ENCODE data around the gene POLR1E.
"Not testable (repeated sequence)": the region's sequence is repeated elsewhere in the genome, so short reads cannot be mapped to it uniquely, and the experiment has no call there.

POLR1E gene

GRCh38 chr9:37465249-37466036 is 20.3 kb upstream of the POLR1E start, which contains the start of gene ZBTB5:
Gene ZBTB5 (minus strand): TSS chr9:37465450. CDS start chr9:37442551, 22,899 bp downstream.
- DNase-seq (ENCODE audit: low read depth in 2 of 2): peak; percentile 96 to 98

- DNase-seq (ENCODE audit: low read depth in 2 of 2): no peak
These were observed 19.6 kb upstream of the POLR1E start for GRCh38 chr9:37466037-37466709.

- not testable (repeated sequence) for DNase-seq (ENCODE audit: low read depth in 2 of 2)
These were observed 18.2 kb upstream of the POLR1E start for GRCh38 chr9:37467530-37467929.

GRCh38 chr9:37468620-37469019 is 17.1 kb upstream of the POLR1E start:
- no peak for DNase-seq (ENCODE audit: low read depth in 2 of 2)

- no peak for DNase-seq (ENCODE audit: low read depth in 2 of 2)
These were observed 13.6 kb upstream of the POLR1E start for GRCh38 chr9:37471942-37472684.

- not testable (repeated sequence) for DNase-seq (ENCODE audit: low read depth in 2 of 2)
These were observed 11.8 kb upstream of the POLR1E start for GRCh38 chr9:37473982-37474381.

- no peak for DNase-seq (ENCODE audit: low read depth in 2 of 2)
These were observed 11.3 kb upstream of the POLR1E start for GRCh38 chr9:37474438-37474837.

- DNase-seq (ENCODE audit: low read depth in 2 of 2): no peak
These were observed 8.8 kb upstream of the POLR1E start for GRCh38 chr9:37476930-37477329.

GRCh38 chr9:37477443-37477842 is 8.3 kb upstream of the POLR1E start:
- not testable (repeated sequence) for DNase-seq (ENCODE audit: low read depth in 2 of 2)

GRCh38 chr9:37477987-37478619 is 7.6 kb upstream of the POLR1E start:
- DNase-seq (ENCODE audit: low read depth in 2 of 2): not testable (repeated sequence)

- DNase-seq (ENCODE audit: low read depth in 2 of 2): no peak
These were observed 5.0 kb upstream of the POLR1E start for GRCh38 chr9:37480759-37481158.

- no peak for DNase-seq (ENCODE audit: low read depth in 2 of 2)
These were observed 488 bp downstream of the POLR1E start for GRCh38 chr9:37486256-37486615.

- DNase-seq (ENCODE audit: low read depth in 2 of 2): no peak
These were observed 1.1 kb downstream of the POLR1E start for GRCh38 chr9:37486616-37487548.

GRCh38 chr9:37491939-37492338 is 6.2 kb downstream of the POLR1E start:
- no peak for DNase-seq (ENCODE audit: low read depth in 2 of 2)

GRCh38 chr9:37495571-37495970 is 9.8 kb downstream of the POLR1E start:
- no peak for DNase-seq (ENCODE audit: low read depth in 2 of 2)

- DNase-seq (ENCODE audit: low read depth in 2 of 2): no peak
These were observed 10.3 kb downstream of the POLR1E start for GRCh38 chr9:37496020-37496419.

GRCh38 chr9:37497320-37497719 is 11.6 kb downstream of the POLR1E start:
- no peak for DNase-seq (ENCODE audit: low read depth in 2 of 2)

GRCh38 chr9:37498457-37498856 is 12.7 kb downstream of the POLR1E start:
- no peak for DNase-seq (ENCODE audit: low read depth in 2 of 2)

- DNase-seq (ENCODE audit: low read depth in 2 of 2): no peak
These were observed 13.5 kb downstream of the POLR1E start for GRCh38 chr9:37499297-37499696.

- DNase-seq (ENCODE audit: low read depth in 2 of 2): no peak
These were observed 16.3 kb downstream of the POLR1E start for GRCh38 chr9:37501957-37502596.
